ENCODE data around the gene DLX5.

Gene DLX5

DNA sequence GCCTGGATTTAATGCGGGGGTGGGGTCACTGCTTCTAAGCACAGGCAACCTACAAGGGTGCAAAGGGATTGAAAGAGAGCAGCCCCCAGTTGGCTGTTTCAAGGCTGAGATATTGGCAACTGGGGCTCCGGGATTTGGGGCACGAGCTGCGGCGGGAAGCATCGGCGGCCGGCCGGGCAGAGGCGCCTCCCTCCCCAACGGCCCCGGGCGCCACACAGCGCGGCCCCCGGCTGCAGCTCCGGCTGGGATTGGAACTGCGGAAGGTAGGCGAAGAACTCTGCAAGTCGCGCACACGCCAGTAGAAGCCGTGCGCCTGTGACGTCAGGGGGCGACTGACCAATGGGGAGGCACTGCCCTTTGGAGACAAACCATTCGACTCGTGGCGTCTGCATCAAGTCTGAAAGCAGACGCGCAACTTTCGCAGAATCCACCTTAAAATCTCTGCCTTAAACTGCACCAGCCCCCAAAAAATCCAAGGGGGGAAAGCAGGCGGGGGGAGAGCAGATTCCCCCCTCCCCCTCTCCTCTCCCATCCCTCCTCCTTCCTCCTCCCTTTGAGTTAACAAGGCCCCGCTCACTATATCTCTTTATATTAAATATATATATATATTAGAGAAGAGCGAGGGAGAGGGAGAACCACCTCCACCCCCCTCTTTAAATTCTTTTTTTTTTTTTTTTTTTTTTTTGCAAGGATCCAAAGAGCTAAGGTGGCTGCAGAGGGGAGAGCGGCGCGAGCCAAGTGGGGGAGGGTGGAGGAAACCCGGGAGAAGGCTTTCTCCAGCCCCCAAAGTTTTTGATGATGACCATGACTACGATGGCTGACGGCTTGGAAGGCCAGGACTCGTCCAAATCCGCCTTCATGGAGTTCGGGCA is 19.2 kb downstream of the DLX5 start, which contains the start of gene DLX6:
Gene DLX6, plus strand, starts transcription at position 371 of the 872 bp plus-strand sequence. Its CDS starts 425 bp downstream, at position 796.
- DNase-seq (ENCODE audit: low read depth), result no peak

- DNase-seq (ENCODE audit: low read depth), result no peak
Observed at GRCh38 chr7:97004247-97005182, 20.1 kb downstream of the DLX5 start.

- DNase-seq (ENCODE audit: low read depth), result no peak
Observed at GRCh38 chr7:97003262-97004246, 21.1 kb downstream of the DLX5 start.

- no peak for DNase-seq (ENCODE audit: low read depth)
Observed at GRCh38 chr7:97002555-97003261, 21.9 kb downstream of the DLX5 start.

DNA sequence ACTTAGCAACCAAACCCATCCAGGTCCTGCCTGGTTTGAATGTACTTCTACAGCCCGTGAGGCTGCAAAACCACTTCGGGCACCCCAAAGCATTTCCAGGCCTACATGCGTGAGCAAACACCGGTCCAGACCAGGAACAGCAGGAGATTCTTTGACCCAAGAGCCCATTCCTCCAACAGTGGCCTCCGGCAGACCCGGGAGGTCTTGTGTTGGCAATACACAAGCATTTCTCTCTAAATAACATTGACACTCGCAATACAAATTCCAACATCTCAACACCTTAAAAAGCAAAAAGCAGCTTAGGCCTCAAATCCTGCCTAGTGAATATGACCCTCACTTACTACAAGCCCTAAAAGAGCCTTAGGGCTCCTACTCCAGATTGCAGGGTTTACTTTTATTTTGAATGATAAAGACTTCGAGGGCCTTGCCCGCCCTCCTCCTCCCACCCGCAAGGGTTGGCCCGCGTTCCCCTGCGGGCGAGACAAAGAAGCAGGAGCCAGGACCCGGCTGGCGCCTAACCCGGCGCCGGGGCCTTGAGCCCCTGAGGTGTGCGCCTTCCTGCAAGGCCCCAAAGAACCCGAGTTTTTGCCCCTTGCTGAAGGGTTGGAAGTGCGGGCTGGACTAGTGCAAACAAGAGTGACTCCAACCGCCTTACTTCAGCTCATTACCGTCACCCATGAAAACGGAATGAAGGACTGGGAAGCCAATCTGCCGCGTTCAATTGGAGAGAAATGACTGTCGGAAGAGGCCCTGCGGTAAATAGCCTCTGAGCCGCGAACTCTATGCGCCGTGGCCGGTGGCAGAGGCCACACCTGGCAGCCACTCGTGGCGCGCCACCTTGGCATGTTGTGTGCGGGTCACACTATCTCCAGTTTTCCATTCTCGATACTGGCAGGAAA is 22.7 kb downstream of the DLX5 start:
- DNase-seq (ENCODE audit: low read depth), result no peak

DNA sequence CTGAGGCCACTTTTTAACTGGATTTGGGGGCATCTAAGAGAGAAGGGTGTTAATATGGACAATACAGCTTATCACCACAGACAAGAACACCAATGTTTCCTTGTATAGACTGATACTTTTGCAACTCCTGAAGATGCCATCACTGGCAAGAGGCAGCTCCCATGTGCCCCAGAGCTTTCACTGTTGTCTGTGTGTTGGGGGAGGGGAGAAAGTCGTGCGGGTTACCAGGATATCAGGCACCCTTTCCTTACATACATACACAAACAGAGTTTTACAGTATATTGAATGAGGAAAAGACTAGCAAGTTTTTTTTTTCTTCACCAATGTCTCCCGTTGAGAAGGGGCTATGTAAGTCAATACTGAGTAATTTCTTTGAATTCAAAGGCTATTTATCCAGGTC is 23.4 kb downstream of the DLX5 start:
- no peak for DNase-seq (ENCODE audit: low read depth)

DNA sequence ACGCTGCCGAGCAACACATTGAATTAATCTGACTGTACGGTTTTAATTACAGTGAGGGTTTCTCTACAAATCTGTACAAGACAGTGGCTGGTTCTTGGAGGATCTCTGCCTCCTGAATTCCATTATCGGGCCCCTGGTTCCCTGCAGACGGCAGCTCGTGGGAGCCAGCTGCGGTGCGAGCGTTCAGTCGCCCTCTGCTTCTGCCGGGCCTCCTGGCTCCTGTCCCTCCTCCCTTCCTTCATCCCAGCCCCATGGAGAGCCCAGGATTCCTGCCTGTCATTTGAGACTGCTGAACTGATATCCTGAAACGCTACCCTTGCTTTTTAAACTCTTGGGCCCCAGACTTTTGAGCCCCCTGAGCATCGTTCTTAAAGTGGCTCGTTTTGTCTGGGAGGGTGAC is 25.9 kb downstream of the DLX5 start:
- no peak for DNase-seq (ENCODE audit: low read depth)

DNA sequence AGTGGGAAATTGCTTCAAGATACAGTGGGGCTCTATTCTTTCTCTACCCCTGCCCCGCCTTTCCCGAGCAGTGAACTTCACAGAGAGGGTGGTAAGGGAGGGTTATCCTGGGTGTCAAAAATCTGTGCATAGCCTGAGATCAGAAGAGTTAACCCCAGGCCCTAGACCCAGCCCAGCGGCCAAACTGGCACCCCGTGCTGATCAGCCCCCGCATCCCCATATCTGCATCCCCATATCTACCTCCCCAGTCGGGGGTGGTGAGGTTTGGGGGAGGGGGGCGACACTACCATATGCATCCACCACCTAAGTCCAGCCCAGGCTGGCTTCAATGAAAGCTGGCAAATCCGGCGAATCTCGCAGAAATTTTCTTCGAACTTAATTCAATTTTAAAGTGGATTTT is 26.3 kb downstream of the DLX5 start:
- no peak for DNase-seq (ENCODE audit: low read depth)

DNA sequence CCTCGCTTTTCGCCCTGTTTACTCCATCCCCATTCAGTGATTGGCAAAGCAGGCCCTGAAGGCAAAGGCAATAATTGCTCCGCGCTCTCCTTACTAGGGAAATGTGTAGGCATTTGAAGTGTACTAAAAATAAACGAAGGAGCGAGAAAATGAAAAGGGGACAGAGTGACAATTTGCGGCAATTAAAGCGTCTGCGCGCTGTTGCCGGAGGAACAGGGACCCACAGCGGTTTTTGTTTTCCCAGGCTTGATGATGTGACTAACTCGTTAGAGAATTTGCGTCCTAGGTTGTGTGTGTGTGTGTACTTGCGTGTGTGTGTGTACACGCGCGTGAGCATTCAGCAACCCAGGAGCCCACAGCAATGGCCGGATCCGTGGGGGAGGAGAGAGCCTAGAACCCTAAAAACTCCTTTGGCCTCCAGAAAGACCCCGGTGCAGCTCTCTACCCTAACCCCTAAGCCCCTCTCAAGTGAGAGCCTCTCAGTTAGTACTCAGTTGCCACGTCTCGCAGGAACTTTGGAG is 27.1 kb downstream of the DLX5 start:
- DNase-seq (ENCODE audit: low read depth), result no peak

DNA sequence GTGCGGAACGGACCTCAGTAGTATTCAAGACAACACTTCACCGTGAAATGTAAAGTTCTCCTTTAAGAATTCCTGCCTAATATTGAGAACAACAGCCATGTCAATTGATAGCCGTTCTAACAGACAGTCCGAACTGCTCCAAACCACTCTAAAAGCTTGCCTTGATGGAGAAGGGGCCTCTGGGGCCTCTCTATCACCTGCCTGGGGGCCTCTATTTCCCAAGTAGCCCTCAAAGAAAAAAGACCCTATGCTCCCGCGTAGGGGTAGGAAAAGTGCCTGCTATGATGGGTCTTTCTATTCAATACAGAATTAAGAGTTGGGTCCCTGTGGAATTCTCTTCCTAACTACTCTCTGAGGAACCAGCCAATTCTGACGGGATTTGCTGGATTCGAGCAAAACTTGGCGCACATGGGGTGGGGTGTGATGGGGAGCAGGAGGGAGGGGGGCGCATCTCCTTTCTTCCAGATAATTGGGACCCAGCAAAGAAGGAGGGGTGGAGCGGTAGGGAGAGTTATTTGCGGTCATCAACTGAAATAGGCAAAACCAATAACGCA is 27.6 kb downstream of the DLX5 start:
- DNase-seq (ENCODE audit: low read depth), result no peak

GRCh38 chr7:96996111-96996957 is 28.3 kb downstream of the DLX5 start:
- no peak for DNase-seq (ENCODE audit: low read depth)

DNA sequence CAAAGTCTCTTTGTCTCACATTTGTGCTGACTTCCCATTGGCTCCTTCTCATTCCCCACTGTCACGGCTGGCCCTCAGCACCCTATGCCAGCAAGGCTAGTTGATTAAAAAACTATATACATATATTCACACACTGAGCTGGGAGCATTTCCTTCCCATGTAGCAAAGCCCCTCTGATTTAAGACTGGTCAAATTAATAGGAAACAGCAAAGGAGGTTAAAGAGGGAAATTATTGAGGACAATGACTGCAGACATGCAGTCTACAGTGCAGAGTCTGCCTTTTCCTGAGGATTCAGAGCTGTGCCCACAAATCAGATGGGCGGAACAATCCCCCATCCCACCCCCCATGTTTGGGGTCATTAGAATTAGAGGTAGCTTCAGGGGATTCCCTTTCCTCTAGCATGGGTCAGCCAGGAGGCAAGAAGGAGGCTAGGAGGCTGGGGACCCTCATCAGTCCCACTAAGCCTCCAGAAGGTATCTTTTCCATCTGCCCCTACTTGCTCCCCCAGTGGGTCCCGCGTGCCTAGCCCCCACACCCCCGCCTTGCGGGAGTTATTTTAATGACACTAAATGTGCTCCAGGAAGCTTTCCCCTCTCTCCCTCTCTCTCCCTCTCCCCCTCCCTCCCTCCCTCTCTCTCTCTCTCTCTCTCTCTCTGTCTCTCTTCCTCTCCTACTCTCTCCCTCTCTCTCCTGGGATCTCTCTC is 29.1 kb downstream of the DLX5 start:
- no peak for DNase-seq (ENCODE audit: low read depth)

- no peak for DNase-seq (ENCODE audit: low read depth)
Observed at GRCh38 chr7:96993980-96994379, 30.7 kb downstream of the DLX5 start.

DNA sequence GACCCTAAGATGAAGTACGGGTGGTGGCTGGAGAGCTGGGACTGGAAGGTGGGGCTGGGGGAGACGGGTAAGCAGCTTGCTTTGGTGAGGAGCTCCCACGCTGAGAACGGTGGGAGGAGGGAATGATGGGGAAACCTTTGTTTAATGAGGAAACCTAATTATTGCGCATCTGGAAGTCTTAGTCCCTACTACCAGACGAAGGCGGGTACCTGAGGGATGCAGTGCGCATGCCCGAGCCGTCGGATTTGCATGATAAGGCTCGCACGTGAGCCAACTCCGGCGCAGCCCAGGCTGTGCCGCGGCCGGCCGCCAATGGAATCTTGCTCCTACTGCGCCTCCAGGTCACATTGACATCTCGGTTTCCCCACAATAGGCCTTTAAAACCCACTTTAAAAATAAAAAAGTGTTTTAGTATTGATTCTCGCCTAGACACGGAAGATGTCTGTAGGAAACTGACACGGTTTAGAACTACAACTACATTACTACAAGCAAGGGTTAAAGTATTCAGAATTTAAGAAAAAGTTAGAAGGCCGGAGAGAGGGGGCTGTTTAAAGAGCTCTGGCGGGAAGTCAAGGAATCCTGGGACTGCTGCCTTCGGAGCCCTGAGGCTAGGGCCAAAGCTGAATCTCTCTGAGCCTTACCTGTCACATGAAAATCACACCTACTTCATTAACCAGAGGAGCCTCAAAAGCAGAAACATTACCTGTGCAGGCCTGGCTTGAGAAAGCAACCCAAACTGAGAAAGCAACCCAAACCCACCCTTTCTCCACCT is 31.4 kb downstream of the DLX5 start:
- no peak for DNase-seq (ENCODE audit: low read depth)

GRCh38 chr7:96992192-96993005 is 32.2 kb downstream of the DLX5 start:
- no peak for DNase-seq (ENCODE audit: low read depth)

GRCh38 chr7:96991546-96992191 is 33.0 kb downstream of the DLX5 start:
- DNase-seq (ENCODE audit: low read depth), result no peak

All from fibroblast of the conjunctiva (primary cell).